CD4-positive, alpha-beta T cell treated with Interferon alpha-2 for 1 hour (primary cell): Measurements from ENCODE around the gene ITPRID1.
"Not testable (repeated sequence)": the region's sequence is repeated elsewhere in the genome, so short reads cannot be mapped to it uniquely, and the experiment has no call there.

Source experiments
- DNase-seq, 2 donors: peaks; one replicate each; pipeline ENCODE4 v3.0.0-alpha.2; 2020 to 2022

Gene ITPRID1

DNA sequence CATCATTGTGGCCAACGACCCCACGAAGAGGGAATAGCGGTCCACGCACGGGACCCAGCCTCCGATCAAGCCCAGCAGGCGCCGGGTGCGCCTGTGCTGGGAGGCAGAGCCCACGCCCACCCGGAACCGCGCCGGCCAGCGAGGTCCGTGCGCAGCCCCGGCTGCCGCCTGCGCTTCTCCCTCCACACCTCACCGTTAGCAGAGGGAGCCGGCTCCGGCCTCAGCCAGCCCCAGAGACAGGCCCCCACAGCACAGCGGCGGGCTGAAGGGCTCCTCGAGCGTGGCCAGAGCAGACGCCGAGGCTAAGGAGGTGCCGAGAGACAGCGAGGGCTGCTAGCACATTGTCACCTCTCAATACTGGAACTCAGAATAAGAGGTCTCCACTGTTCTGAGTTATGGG is 3.6 kb downstream of the ITPRID1 start:
- DNase-seq = no peak

DNA sequence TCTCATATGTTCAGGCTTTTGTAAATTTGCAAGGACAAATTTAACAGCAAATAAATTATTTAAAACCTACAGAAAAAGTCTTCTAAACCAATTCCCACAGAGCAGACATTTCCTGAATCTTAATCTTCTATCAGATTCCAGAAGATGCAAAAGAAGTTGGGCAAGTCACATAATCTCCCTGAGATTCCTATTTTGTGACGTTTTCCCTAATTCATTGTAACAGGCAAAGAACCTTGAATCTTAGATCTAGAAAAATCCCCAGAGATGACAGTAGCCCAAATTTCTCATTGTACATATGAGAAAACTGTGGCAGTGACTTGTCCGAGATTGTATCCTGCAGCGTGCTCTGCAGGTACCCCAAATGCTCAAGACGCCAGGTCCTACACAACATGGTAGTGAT is 4.9 kb downstream of the ITPRID1 start:
- DNase-seq = no peak

DNA sequence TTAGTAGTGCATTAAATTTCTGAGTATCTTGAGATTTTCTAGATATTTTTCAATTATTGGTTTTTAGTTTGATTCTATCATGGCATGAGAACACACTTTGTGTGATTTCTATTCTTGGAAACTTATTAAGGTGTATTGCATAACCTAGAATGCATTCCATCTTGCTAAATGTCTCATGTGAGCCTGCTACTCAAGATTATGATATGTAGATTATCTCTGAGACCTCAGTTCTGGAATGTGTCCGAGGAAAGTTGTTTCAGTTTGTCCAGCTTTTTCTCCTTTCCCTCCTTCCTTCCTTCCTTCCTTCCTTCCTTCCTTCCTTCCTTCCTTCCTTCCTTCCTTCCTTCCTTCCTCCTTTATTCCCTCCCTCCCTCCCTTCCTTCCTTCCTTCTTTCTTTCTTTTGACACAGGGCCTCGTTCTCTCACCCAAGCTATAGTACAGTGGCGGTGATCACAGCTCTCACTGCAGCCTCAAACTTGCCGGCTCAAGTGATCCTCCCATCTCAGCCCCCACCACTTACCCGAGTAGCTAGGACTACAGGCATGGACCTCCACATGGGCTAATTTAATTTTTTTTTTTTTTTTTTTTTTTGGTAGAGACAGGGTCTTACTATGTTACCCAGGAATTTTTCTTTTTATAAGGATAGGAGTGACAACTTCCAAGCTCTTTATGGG is 7.6 kb downstream of the ITPRID1 start:
- DNase-seq = no peak

DNA sequence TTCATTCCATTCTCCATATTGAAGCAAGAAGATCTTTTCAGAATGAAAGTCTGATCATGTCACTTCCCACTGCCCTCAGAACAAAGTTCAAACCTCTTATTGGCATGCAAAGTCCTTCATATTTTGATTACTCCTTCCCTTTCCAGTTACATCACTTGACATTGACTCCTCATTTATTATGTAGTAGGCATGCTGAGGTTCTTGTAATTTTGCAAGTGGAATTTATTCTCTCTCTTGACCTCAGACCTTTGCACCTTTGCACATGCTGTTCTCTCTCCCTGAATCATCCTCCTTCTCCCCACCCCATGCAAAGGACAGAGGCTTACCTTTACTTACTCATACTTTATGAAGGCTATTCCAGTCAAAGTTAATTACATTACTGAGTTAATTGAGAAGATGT is 13.0 kb downstream of the ITPRID1 start:
- no peak for DNase-seq

DNA sequence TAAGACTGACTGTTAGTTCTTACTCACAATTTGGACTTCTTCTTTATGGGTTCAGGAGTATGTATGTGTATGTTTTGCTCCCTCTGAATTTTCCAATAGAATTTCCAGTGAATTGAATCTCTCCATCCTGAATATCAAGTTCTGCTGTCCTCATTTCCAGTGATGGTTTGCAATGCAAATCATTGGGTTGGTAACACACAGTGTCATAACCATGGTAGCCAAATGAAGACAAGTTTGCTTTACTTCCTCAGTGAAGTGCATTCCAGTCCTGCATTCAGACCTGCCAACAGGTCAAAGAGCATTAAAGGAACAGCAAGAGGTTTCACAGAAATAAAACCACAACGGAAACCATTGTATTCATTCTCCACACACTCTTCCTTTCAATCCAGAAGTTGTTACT is 15.2 kb downstream of the ITPRID1 start:
- DNase-seq = no peak

DNA sequence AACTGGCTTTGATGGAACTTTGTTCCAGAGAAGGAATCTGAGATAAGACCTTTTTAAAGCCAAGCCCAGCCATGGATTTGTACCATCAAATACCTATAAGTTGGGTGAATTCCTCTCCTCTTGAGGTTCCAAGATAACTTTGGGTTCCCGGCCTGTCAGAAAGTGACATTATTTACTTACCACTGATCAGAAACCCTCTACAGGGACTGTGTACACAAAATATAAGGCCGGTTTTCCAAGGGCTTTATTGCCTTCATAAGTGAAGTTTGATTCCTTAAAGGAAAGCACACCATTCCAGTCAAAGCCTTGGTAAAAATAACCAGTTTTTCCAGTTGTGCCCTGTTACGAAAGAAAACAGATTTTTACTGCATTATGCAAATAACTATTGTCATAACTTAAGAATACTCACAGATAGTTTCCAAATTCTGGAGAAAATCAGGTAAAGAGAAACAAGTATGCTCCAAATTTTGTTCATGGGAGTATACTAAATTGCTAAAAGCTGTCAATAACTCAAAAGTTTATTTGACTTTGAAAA is 26.8 kb downstream of the ITPRID1 start:
- DNase-seq = not testable (repeated sequence)

DNA sequence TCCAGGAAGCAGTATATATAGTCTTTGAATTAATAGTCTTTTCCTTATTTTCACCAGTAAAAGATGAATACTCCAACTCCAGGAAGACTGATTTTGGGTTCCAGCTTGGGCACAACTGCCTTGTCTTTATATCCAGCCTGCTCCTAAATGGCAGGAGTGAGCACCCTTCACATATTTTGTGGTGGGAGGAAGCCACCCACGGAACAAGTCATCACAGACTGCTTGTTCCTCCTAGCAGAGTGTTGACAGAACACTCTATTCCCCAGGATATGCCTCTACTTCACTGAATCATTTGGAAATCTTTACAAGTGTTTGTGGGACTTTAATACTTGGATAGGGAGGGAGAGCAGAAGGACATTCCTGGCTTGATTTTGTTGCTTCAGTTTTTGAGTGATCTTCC is 31.7 kb downstream of the ITPRID1 start:
- DNase-seq = no peak

DNA sequence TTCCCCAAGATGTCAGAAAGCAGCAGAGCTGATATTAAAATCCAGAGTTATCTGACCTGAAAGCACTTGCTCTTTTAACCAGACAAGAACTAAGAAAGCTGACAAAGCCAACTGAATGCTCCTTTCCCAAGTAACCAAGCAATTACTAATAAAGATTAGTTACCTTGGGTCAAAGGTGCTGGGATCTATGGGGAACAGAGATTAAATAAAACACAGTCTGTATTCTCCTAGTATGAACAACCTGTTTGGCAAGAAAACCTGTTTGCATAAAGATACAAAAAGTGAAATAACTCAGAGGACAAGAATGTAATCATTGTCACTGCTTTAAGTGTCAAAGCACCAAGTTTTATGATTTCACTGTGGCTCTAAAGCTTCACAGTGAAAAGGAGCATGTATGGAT is 35.7 kb downstream of the ITPRID1 start:
- no peak for DNase-seq

DNA sequence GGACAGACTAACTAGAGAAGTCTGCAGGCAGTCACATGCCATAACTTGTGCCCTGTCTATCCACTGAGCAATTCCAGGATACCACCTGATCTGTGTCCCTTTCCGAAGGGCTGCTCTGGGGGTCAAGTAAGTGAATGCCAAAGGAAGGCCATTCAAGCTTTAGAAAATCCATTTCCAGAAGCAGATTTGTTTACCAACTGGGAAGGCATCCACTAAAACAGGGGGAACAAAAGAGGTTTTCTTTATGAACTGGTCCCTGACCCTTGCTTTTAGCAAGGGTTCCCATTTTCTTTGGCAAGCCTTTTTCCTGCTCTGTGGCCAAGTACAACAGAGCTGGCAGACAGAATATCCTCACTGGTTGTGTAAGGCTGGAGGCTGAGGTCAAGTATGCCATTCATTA is 36.5 kb downstream of the ITPRID1 start:
- DNase-seq = no peak

DNA sequence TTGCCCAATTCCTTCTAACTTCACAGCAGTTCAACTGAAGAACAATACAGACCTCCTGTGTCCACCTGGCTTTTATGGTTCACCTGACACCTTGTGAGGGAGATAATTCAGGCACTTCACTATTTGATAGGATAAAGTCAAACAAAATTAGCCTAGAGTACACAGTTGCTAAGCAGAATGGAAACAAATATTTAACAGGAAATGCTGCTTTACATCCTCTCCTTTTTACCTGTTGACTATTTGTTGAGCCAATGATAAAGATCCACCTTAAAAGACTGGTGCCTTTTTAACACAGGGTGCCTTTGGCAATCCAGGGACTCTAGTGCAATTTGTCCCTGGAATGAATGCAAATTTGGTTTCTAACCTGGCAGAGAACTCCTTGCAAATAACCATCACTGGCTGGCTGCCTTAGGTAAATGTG is 39.8 kb downstream of the ITPRID1 start:
- no peak for DNase-seq

DNA sequence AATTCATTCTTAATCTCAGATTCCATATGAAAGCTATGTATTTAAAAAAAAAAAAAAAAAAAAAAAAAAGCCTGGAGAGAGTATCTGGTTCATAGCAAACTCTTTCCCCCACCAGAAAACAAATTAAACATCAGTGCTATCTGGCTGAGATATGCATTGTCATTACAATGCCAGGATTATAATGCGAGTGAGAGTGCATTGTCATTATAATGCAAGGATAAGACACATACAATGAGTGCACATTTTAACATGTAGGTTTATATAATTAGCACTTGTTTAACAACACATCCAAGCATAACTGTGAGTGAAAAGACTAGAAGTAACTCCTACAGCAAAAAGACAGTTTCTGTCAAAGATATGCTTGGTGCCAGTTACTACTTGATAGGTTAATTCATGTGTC is 48.1 kb downstream of the ITPRID1 start:
- DNase-seq = no peak

DNA sequence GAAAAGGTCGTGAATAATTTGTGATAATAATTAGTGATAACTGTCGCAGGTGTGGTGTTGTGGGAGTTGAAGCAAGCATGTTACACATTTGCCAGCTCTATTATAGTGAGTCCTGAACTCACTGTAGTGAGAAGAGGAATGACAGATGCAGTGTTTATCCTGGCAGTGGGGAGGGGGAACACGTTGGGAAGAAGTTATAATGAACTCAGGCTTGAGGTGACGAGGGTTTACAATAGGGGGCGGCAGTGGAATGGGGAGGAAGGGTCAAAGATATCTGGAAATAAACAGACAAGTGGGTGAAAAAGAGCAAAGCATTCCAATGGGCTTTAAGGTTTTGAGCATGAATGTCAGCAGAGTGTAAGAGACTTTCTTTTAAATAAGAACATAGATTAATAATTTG is 49.6 kb downstream of the ITPRID1 start:
- DNase-seq = no peak

DNA sequence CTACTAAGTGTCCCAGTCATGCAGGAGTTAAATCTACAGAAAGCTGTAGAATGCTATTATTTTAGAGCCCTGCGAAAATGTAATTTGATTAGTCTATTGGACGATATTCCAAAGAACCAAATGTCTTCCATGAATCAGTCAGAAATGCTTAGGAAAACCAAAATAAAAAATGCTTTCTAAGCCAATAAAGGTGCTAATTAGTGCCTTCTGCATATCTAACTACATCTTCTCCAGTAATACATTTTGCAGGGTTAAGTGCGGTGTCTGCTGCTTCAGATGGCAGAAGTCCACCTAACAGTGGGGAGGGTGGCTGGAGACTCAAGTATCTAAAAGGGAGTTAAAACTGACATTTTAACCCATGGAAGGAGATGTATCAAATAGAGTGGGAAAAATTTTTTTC is 50.1 kb downstream of the ITPRID1 start:
- no peak for DNase-seq

DNA sequence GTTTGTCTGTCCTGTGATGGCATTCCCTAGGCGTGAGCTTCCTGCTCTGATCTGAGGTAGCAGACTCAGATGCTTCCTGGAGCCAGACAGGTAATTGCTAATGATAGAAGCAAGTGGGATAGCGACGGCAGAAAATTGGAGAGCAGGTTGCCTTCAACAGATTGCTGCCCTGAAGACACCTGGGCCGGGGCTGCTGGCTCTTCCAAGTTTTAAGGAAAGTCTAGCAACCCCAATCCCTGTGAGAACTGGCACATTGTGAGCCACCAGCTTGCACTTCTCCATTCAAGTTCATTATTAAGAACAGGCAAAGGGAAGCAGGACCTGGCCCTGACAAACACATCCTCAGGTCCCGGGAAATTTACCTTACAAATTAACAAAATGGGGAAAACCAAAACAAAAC is 50.8 kb downstream of the ITPRID1 start:
- DNase-seq = no peak

DNA sequence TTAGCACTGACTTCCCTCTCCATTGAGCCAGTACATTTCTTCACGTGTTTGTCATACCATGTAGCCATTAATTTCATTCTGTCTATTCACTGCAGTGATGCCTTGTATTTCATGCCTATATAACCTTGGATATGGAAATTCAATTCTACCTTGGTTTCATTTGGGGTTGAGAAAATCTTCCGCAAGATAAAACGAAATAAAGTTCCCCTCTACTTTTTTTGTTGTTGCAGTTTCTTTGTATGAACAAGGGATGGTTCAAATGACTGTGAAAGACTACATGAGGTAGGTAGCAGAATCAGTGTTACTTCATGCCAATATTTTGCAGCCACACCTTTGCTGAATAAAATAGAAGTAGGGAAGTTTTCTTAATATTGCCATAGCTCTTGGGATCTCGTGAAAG is 55.6 kb downstream of the ITPRID1 start:
- DNase-seq = no peak

DNA sequence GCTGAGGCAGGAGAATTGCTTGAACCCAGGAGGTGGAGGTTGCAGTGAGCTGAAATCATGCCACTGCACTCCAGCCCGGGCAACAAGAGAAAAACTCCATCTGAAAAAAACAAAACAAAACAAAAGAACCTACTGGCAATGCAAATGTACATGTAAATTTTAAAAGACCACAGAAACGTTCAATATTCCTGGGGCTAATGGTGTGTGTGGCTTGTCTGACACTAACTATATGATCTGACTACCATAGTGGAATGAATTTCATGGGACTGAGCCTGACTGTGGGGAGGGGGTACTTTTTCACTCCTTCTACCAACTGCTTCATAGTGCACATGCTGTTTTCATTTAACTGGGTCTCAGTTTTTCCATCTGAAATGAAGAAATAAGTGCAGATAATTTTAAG is 69.6 kb downstream of the ITPRID1 start:
- DNase-seq = no peak

DNA sequence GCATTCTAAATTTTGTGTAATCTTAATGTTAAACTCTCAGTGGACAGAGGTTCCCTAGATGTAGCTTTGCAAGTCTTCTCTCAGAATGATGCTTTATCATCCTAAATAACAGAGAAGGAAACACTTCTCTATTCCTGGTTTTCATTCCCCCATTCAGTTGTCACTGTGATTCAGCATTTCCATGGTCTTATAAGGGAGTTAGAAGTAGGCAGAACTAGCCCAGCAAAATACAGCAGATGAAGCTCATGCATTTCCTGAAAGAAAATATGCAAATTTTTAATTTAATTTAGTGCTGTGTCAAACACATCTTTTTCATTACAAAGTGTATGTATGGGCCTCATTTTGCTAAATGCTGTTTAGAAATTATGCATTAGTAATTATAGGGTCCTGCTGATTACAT is 70.1 kb downstream of the ITPRID1 start:
- DNase-seq = no peak

DNA sequence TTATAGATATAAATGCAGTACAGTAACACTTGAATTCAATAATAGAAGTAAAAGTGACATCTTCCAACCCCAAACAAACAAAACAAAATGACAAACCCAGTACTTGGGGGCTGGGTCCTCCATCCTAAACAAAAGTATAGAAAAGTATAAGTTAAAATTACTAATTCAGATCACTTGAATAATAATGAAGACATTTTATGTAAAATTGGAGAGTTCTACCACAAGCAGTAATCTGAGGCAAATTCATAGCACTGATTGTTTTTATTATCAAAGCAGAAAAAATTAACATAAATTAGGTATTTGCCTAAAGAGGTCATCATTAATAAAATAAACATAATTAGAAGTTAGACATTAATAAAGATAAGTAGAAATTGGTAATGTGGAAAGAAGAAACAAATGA is 81.5 kb downstream of the ITPRID1 start:
- no peak for DNase-seq

DNA sequence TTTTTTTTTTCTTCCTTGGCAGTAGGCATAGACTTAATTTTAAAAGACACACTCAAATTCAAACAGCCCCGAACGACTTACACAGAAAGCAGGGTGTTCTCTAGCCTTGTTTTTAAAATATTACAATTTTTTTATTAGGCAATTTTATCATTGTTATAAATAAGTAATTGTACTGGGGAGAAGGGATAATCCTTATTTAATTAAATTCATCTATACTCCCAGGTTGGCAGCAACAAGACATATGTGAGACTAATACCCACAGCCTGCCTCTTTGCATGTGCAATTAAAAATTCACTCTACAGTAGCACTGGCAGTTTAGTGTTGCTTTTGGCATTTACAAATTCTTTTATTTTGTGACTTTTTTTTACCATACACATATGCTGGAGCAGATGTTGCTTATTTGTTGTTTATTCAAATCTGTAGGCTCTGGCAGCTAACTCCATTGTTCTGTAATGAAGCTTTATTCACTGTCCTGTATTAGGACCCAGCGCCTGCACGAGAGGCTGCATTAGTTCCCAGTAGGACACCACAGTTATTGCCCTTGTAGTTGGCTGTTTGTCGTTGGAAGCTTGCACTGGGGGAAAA is 88.2 kb downstream of the ITPRID1 start:
- no peak for DNase-seq

DNA sequence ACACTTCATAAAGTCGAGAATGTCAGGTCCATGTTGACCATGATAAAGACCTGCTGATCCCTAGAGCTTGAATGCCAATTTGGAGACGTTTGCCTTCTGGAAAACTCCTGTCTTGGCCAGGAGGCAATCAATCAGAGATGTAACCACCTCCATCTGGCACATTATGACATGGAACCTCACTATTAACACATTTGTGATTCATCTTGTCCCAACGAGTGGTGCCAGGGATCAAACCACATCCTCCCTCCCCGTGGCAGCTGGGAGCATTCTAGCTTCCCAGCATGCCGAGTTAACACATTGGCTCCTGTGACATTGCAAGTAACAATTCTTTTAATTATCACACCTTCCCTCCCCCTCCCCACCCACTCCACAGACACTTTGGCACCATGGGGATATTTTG is 89.2 kb downstream of the ITPRID1 start:
- DNase-seq = no peak

DNA sequence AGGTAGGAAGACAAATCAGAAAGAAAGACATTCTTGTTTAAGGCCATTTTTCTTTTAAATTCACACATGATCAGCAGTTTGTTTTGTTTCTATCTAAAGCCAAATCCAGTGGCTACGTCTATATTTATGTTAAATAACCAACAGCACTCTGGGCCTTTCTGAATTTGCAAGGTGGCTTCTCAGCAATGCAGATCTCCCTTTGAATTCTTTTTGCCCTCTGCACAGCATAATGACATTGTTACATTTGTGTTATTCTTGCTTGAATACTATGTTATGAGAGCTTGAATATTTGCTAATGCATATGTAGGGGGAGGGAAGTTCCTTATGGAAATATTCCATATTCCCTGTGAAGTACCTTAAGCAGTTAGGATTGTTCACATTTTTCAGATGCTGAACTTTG is 99.7 kb downstream of the ITPRID1 start:
- no peak for DNase-seq

DNA sequence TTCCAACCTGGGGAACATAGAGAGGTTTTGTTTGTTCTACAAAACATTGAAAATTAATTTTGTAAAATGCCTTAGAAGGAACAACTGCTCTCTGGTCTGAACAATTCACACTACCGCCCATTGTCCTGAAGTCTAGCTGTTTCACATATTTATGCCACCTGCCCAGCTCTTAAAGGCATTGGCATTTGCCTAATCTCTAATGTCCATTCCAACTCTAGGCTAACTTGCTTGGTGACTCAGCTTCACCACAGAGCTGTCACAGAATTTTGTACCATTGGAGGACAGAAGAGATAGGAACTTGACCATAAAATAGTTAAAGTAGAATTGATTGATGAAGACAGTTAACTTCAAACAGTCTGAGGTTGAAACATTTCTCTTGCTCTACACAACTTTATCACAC is 119.6 kb downstream of the ITPRID1 start:
- DNase-seq = no peak

DNA sequence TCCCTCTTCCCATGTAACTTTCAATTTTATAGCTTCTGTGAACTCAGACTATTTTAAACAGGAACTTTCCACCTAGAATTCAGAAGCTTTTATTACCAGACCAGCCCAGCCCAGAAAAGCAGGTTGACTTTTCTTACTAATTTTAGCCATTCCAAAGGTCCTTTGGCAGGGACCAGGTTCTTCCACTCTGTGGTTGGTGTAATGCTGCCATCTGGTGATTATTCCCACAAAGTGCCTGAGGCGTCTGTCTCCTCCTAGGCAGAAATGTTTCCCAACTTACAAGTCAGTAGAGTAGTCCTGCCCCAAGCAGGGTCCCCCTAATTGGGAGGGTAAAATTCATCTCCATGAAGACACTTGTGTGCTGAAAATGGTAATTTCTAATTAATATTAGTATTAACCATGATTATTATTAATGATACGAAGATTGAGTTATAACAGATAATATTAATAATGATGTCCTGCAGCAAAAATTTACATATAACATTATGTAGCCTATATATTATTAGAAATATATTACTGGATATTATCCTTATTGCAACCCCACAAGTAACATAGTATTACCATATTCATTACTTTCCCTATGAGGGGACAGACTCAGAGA is 120.1 kb downstream of the ITPRID1 start:
- DNase-seq = no peak

DNA sequence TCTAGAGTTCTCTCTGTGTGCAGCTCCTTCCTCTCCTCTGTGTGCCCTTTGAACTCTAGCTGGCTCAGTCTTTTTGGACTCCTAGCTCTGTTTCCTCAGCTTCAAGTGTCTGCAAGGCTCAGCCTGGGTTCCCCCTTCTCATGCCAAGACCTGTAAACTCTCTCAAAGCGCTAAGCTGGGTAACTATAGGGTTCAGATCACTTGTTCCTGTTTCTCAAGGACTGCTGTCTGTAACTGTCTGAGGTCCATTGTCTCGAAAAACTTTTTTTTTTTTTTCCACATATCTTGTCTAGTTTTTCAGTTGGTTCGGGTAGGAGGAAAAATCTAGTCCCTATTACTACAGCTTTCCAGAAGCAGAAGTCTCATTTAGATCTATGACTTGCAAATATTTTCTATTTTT is 126.5 kb downstream of the ITPRID1 start:
- no peak for DNase-seq

DNA sequence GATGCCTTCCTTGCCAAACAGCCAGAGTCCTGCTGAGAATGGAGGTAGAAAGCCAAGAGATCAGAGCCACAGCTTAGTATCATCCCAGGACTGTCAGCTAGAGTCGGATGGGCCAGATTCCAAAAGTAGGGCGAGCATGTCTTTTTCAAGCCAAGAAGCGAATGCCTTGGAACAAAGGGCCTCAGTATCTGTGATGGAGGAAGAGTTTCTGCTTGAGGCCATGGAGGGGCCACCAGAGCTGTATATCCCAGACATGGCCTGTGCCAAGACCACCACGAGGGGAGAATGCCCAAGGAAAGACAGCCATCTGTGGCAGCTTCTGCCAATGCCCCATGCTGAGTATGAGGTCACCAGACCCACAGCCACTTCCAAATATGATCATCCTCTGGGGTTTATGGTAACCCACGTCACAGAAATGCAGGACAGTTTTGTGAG is 128.8 kb downstream of the ITPRID1 start:
- no peak for DNase-seq
